Measurements from ENCODE around the gene NBEAL1.
"Not testable (repeated sequence)": the region's sequence is repeated elsewhere in the genome, so short reads cannot be mapped to it uniquely, and the experiment has no call there.

NBEAL1 gene

GRCh38 chr2:203238292-203238703 lies 223.6 kb downstream of the NBEAL1 start:
- DNase-seq, result no peak

DNA sequence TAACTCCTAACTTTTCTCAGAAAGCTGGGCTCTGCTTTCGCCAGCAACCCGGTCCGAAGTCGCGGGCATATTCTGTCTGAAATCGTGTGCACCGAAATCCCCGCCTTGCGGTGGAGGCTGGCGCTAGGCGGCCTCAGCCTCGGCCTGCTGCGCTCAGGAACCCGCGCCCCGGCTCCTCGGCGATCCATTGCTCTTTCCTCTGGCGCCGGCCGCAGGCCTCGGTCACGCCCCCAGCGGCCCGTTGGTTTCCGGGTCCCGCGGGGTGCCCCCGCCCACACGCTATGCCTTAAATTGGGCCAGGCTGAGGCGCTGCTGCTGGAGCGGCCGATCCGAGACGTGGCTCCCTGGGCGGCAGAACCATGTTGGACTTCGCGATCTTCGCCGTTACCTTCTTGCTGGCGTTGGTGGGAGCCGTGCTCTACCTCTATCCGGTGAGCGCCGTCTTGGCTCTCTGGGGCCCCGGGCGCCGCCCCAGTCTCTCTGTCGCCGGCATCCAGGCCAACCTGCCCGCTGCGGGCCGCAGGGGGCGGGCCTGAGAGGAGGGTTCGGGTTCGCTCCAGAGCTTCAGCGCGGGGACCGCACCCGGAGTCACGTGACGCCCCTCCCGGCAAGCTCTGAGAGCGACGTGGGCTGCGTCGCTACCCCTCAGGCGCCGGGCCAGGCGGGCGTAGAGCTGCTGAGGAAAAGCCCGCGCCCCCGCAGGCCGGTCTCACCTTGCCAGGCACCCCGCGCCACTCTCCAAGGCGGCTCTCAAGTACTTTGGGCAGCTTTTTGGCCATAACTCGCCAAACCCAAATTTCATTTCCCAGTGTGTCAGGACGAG lies 224.2 kb downstream of the NBEAL1 start, which contains the start of gene CYP20A1:
Gene CYP20A1 (plus strand): TSS at position 315 of the 823 bp plus-strand sequence. CDS start 45 bp downstream, at position 360.
- DNase-seq, result peak; percentile 95

DNA sequence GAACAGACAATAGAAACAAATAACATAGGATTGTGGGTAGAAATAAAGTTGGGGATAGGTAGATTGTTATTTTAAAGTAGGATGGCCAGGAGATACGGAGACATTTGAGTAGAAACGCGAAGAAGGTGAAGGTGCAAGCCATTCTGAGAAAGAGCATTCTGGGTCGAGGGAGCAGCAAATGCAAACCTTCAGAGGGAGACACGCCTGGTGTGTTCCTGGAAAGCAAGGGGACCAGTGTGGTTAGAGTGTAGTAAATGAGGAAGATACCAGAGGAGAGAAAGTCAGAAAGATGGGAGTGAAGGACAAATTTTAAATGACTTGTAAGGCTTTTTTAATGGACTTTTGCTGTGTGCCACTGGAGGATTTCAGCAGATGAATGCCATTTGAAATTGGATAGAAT lies 225.8 kb downstream of the NBEAL1 start:
- DNase-seq, result no peak

- DNase-seq, result no peak
Measured at GRCh38 chr2:203242518-203242917, 227.8 kb downstream of the NBEAL1 start.

DNA sequence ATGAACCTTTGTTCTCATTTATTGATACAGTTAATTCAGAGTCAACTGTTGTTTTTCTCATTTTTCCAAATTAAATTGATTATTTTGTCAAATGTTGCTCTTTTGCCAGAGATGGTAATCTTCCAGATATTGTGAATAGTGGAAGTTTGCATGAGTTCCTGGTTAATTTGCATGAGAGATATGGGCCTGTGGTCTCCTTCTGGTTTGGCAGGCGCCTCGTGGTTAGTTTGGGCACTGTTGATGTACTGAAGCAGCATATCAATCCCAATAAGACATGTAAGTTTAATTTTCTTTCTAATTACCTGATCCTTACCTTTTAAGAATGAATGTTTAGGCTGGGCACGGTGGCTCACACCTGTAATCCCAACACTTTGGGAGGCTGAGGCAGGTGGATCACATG lies 232.0 kb downstream of the NBEAL1 start:
- DNase-seq, result no peak

DNA sequence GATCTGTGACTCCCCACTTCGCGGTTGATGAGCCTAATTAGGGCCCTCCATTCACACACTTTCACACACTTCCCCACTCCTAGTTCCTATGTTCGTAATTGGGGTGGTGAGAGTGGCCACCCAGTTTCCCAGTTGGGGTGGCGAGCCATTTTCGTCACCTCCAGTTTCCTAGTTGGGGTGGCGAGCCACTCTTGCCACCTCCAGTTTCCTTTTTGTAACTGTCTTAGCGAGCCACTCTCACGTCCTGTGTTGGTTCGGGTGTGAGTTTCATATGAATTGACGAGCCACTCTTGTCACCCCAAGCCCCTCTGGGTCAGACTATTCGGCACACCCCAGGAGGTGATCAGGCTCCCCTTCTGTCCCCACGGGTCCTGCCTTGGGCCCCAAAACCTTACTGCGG lies 238.1 kb downstream of the NBEAL1 start:
- no peak for DNase-seq

- not testable (repeated sequence) for DNase-seq
Measured at GRCh38 chr2:203253422-203254095, 238.9 kb downstream of the NBEAL1 start.

DNA sequence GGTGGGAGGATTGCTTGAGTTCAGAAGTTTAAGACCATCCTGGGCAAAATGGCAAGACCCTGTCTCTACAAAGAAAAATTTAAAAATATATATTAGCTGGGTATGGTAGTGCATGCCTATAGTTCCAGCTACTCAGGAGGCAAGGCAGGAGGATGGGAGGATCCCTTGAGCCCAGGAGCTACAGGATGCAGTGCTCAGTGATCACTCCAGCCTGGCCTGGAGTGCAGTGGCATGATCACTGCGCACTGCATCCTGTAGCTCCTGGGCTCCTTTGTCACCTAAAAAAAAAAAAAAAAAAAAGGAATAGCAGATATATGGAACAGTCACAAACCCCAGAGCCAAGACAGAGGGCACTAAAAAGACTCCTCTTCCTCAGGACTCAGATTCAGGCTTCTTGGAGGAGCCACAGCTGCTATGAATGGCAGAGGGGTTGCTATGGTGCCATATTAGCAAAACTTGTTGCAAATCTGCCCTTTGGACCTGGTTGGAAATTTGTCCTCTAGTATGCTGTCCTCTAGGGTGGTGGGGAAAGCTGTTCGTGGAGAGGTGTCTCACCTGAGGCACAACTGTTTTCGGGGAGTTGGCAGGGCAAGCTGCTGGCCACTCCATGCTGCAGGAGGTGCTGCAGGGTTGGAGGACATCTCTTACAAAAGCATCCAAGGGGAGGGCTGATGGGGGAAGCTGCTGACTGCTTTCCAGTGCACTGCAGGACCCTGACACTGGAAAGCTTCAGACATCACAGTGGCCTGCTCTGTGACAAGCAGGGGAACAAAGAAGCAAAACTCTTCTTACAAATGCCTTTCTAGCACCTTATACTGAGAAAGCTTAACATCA lies 246.9 kb downstream of the NBEAL1 start:
- no peak for DNase-seq
